Hepatocyte (in vitro differentiated cells): ENCODE measurements around the gene SRGAP2.
"Not testable (repeated sequence)": the region's sequence is repeated elsewhere in the genome, so short reads cannot be mapped to it uniquely, and the experiment has no call there.

Source experiments
- EZH2 ChIP-seq: fragments of 200-600 bp; sonication (generic); IDR thresholded peaks from 2 replicates; pipeline ENCODE4 v1.6.1; 2016; ENCODE audit warnings: antibody characterized with exemption, mild to moderate bottlenecking, borderline replicate concordance
- EZH2phosphoT487 ChIP-seq: fragments of 200-600 bp; sonication (generic); IDR thresholded peaks from one replicate; pipeline ENCODE4 v1.6.1; 2018; ENCODE audit warnings: antibody characterized with exemption, mild to moderate bottlenecking, low read depth, moderate library complexity; ENCODE audit not compliant: unreplicated experiment, severe bottlenecking
- TF ChIP-seq, protein P1 (sequence below): fragments of 200-600 bp; sonication (generic); IDR thresholded peaks from 2 replicates; pipeline ENCODE4 v1.5.1; 2016; ENCODE audit warnings: antibody characterized with exemption, mild to moderate bottlenecking; ENCODE audit not compliant: poor library complexity

DNA sequence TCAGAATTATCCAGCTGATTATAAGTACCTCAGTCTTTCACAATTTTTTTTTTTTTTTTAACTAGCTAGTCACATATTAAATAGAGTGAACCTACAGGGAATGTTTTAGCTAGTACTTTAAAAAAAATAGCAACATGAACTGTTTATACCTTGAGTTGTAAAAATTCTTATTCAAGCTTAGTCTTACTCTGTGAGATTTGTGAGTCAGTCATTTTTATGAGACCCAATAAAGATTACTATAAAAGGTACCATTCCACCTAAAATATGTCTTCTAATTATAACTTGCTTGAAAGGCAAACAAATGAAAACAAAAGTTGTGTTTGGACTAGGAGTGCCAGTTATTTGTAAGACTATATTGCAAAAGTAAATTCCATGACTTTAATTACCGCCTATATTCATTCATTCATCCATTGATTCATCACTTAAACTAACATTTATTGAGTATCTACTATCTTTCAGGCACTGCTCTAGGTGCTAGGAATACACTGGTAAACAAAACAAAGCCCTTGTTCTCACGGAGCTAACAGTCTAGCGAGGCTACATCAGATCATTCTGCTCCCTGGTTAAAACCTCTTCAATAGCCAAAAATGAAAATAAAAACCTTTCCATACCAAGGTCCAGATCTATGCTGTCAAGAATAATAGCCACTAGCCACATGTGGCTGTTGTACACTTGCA, 6.5 kb upstream of the SRGAP2 start:
- not testable (repeated sequence) for TF ChIP-seq EZH2phosphoT487, EZH2
- TF ChIP-seq, protein P1, sequence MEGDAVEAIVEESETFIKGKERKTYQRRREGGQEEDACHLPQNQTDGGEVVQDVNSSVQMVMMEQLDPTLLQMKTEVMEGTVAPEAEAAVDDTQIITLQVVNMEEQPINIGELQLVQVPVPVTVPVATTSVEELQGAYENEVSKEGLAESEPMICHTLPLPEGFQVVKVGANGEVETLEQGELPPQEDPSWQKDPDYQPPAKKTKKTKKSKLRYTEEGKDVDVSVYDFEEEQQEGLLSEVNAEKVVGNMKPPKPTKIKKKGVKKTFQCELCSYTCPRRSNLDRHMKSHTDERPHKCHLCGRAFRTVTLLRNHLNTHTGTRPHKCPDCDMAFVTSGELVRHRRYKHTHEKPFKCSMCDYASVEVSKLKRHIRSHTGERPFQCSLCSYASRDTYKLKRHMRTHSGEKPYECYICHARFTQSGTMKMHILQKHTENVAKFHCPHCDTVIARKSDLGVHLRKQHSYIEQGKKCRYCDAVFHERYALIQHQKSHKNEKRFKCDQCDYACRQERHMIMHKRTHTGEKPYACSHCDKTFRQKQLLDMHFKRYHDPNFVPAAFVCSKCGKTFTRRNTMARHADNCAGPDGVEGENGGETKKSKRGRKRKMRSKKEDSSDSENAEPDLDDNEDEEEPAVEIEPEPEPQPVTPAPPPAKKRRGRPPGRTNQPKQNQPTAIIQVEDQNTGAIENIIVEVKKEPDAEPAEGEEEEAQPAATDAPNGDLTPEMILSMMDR = not testable (repeated sequence)
